Measurements from ENCODE around the gene CORO2A. TPM values are rescaled to one million over a fixed set of nuclear protein-coding genes. Genes with fewer than 3 reads are reported as not detected.

Gene CORO2A
- total and polyA plus RNA-seq, 2 of the 13 experiments (the other 11 are each of a cell fraction or from before 2014, with no cell fraction given), result 14.4 to 15.3 TPM

DNA sequence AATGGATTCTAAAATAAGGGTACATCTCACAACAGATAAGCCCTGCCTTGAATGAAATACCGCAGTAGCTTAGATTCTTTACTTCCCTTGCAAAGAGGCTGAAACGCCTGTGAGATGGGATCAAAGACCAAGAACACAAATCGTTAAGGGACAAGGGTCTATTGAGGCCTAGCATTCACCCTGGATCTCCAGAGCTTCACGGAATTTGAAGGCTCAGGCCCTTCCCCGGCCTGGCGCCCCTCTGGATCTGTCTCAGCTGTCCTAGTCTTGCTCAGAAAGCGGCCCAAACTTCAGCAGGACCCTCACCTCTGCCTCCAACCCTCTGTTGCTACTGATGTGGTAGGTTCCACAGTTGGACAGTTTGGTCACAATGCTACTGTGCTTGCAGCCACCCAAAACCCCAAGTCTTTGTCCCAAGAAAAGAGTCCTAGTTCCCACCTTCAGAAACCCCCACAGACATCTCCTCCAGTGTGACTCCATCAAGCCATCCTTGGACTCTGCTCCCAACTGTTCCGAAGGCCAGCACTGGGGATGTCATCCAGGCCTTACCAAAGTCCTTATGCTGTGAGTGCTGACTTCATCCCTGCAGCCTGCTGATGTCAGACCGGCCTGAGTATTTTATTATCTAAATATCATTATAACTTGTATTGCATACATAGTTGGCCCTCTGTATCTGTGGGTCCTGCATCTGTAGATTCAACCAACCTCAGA lies 9.4 kb downstream of the CORO2A start (continued):
- TF ChIP-seq ZNF224 (CRISPR knock-in tag; IDR thresholded peaks at IDR 0.05) (0 out of 2 replicates have a peak, but pooled peaks have one; percentile 54), ZNF468 (CRISPR knock-in tag; IDR thresholded peaks at IDR 0.05) (no peak), LCORL (IDR thresholded peaks at IDR 0.05) (no peak), LCORL (CRISPR knock-in tag; IDR thresholded peaks at IDR 0.05) (no peak), ASH2L (IDR thresholded peaks at IDR 0.05; ENCODE audit: insufficient read length, low read depth, low read length) (peak; percentile 51), SALL1 (CRISPR knock-in tag; IDR thresholded peaks at IDR 0.05) (peak; percentile 53; the same call in 1 of the 2 replicates), POGZ (CRISPR knock-in tag; IDR thresholded peaks at IDR 0.05) (no peak), ERF (CRISPR knock-in tag; IDR thresholded peaks at IDR 0.05) (no peak), ARID2 (CRISPR knock-in tag; IDR thresholded peaks at IDR 0.05; ENCODE audit: borderline replicate concordance) (no peak), ZNF878 (CRISPR knock-in tag; IDR thresholded peaks at IDR 0.05) (no peak), HNRNPUL1 (IDR thresholded peaks at IDR 0.05; ENCODE audit: low read depth, low read length) (no peak), ZFY (CRISPR knock-in tag; IDR thresholded peaks at IDR 0.05) (peak; percentile 63), ELF1 (CRISPR knock-in tag; IDR thresholded peaks at IDR 0.05) (no peak), ZNF737 (CRISPR knock-in tag; IDR thresholded peaks at IDR 0.05; ENCODE audit: borderline replicate concordance) (no peak), ISL2 (CRISPR knock-in tag; IDR thresholded peaks at IDR 0.05) (0 out of 2 replicates have a peak, but pooled peaks have one; percentile 13), EHMT2 (IDR thresholded peaks at IDR 0.05; ENCODE audit: borderline replicate concordance, low read depth, low read length) (no peak), HDAC1 (CRISPR knock-in tag; IDR thresholded peaks at IDR 0.05) (peak; percentile 65), ZNF556 (CRISPR knock-in tag; IDR thresholded peaks at IDR 0.05; ENCODE audit: borderline replicate concordance) (no peak), DPF2 (CRISPR knock-in tag; IDR thresholded peaks at IDR 0.05; ENCODE audit: borderline replicate concordance, low read depth) (0 out of 2 replicates have a peak, but pooled peaks have one; percentile 43)
- TF ChIP-seq, protein P1, sequence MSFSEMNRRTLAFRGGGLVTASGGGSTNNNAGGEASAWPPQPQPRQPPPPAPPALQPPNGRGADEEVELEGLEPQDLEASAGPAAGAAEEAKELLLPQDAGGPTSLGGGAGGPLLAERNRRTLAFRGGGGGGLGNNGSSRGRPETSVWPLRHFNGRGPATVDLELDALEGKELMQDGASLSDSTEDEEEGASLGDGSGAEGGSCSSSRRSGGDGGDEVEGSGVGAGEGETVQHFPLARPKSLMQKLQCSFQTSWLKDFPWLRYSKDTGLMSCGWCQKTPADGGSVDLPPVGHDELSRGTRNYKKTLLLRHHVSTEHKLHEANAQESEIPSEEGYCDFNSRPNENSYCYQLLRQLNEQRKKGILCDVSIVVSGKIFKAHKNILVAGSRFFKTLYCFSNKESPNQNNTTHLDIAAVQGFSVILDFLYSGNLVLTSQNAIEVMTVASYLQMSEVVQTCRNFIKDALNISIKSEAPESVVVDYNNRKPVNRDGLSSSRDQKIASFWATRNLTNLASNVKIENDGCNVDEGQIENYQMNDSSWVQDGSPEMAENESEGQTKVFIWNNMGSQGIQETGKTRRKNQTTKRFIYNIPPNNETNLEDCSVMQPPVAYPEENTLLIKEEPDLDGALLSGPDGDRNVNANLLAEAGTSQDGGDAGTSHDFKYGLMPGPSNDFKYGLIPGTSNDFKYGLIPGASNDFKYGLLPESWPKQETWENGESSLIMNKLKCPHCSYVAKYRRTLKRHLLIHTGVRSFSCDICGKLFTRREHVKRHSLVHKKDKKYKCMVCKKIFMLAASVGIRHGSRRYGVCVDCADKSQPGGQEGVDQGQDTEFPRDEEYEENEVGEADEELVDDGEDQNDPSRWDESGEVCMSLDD (CRISPR knock-in tag; IDR thresholded peaks at IDR 0.05; ENCODE audit: borderline replicate concordance), result no peak
- TF ChIP-seq, protein P2, sequence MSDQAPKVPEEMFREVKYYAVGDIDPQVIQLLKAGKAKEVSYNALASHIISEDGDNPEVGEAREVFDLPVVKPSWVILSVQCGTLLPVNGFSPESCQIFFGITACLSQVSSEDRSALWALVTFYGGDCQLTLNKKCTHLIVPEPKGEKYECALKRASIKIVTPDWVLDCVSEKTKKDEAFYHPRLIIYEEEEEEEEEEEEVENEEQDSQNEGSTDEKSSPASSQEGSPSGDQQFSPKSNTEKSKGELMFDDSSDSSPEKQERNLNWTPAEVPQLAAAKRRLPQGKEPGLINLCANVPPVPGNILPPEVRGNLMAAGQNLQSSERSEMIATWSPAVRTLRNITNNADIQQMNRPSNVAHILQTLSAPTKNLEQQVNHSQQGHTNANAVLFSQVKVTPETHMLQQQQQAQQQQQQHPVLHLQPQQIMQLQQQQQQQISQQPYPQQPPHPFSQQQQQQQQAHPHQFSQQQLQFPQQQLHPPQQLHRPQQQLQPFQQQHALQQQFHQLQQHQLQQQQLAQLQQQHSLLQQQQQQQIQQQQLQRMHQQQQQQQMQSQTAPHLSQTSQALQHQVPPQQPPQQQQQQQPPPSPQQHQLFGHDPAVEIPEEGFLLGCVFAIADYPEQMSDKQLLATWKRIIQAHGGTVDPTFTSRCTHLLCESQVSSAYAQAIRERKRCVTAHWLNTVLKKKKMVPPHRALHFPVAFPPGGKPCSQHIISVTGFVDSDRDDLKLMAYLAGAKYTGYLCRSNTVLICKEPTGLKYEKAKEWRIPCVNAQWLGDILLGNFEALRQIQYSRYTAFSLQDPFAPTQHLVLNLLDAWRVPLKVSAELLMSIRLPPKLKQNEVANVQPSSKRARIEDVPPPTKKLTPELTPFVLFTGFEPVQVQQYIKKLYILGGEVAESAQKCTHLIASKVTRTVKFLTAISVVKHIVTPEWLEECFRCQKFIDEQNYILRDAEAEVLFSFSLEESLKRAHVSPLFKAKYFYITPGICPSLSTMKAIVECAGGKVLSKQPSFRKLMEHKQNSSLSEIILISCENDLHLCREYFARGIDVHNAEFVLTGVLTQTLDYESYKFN (CRISPR knock-in tag; conservative IDR thresholded peaks at IDR 0.05), result peak; percentile 89

Data from HepG2 (cell line).